GM21825 (cell line): ENCODE measurements around the gene VTCN1.

Experiments used
- ATAC-seq: cut with Tn5 transposase; IDR thresholded peaks from one replicate; pipeline ENCODE4 v1.9.1; 2021; ENCODE audit warnings: mild to moderate bottlenecking, moderate library complexity; ENCODE audit not compliant: unreplicated experiment

Gene VTCN1

DNA sequence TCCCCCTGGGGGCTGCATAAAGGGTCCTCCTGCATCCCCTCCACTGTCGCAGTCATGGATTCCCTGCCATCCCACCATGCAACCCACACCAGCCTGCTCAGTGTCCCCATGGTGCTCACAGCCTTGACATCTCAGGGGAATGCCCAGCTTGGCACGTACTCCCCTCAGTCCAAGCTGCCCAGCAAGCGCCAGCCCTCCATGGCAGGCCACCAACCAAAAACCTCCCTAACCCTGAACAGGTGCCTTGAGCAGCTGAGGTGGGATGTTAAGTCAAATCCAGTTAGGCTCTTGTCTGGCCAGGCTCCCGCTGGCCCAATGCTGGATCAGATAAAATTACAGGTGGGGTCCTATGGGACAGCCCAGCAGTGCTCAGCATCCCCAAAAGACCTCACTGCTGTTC is 341 bp downstream of the VTCN1 start:
- no peak for ATAC-seq

DNA sequence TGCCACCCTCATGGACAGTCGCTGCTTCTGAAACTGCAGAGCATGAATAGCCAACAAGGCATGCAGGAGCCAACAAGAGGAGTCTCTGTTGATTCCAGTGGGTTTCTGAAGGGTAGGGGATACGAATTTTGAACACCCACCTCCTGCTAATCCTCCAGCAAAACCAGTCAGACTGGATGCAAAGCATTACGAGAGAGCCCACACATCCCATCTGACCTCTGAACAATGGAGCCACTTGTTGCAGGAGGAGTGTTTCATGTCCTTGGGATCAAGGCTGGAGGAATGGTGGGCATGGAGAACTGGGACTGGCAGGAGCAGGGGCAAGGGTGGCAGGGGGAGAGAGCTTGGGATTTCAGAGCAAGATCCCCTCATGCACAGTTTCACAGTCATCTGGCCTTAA is 1.6 kb downstream of the VTCN1 start:
- no peak for ATAC-seq

- no peak for ATAC-seq
These were observed 2.1 kb downstream of the VTCN1 start for GRCh38 chr1:117208580-117208979.

- no peak for ATAC-seq
These were observed 5.4 kb downstream of the VTCN1 start for GRCh38 chr1:117205368-117205767.

DNA sequence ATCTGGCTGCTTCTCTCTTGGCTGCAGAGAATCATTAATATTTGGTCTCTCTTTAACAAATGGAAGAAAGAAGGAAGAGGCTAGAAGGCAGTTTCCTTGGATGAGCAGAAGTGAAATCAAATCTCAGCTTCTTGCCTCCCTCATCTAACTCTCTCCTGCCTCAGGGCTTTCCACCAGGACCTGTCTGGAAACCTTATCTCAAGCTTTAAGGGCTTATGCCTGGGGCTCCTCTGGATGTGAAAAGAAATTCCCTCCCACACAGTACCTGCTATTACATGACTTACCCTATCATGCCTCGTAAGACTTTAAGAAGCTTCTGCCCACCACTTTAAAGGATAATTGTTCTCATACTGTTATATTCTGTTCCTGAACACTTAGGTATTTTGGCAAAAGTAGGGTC is 8.9 kb downstream of the VTCN1 start:
- ATAC-seq: no peak

DNA sequence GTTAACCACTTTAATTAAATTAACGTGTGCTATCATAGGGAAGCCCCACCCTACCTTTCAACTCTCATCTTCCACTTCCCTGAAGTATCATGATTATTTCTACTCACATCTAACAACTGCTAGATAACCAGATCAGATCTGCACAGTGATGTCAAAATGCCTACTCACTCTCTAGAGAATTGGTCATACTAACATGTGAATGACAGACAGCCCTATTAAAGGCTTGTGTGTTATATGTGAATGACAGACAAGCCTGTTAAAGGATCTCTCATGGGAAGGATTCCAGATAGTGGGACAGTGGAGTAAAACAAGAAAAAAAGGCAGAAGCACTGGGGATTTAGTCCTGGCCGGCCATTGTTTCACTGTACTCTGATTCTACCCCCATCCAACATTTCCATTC is 12.6 kb downstream of the VTCN1 start:
- no peak for ATAC-seq

GRCh38 chr1:117189726-117190125 is 21.0 kb downstream of the VTCN1 start:
- ATAC-seq: no peak

GRCh38 chr1:117188816-117189437 is 21.8 kb downstream of the VTCN1 start:
- ATAC-seq: no peak

DNA sequence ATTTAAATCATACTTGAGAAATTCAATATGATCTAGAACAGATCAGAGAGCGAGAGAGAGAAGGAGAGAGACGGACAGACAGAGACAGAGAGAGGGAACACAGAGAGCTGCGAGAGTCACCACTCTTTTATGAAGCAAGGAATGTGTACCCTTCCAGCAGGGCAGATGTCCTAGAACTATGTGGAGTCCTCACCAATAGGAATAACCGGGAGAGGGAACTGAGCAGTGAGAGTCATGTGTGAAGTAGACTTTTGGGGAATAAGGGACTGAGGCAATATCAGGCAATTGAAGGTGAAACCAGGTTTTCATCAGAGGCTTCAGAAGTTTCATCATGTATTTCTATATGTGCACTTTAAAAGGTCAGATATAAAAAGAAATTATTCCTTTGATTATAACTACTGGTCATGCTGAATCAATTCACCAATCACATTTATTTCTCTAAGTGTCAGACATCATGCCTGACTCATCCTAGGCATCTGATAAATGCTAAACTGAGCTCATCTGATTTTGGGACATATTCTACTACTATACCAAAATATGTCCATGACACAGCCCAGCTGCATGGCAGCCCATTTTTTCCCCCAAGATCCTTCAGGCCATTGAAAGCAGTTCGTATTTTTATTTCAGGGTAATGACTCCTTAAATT is 22.4 kb downstream of the VTCN1 start:
- ATAC-seq: no peak

- ATAC-seq: no peak
These were observed 27.6 kb downstream of the VTCN1 start for GRCh38 chr1:117183112-117183511.

DNA sequence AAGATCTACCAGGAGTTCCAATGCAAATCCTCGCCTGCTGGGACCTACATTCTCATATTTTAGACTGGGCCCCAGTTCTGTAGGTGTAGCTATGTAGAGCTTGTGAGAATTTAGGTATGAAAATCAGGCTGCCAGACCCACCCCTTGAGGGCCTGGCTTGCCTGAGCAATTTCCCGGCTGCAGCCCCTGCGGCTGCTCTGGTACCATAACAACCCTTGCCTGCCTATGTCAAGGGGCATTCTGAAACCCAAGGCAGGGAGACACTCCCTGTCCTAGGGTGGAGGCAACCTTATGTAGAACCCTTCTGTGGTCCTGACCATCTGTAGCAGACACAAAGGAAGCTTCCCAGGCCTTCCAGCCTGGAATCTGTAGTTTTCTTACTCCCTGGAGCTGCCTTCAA is 28.4 kb downstream of the VTCN1 start:
- no peak for ATAC-seq

- no peak for ATAC-seq
These were observed 29.1 kb downstream of the VTCN1 start for GRCh38 chr1:117181630-117182041.

GRCh38 chr1:117180147-117180967 is 30.4 kb downstream of the VTCN1 start:
- ATAC-seq: no peak

DNA sequence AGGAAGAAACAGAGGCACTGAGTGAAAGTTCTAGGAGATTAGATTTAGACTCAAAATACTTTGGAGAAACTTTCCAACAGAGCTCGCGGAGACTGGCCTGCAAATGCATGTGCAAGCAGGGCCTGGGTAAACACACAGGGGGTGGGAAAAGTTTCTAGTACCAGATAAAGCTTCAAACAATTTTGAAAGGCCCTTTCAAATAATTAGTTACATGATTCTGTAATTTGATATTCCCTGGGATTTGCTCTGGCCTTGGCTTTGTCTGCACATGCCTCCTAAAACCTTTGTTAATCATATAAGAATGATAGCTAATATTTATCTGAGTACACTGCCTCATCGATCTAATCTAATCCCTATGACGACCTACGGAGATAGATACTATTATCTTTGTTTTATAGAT is 31.3 kb downstream of the VTCN1 start:
- no peak for ATAC-seq

DNA sequence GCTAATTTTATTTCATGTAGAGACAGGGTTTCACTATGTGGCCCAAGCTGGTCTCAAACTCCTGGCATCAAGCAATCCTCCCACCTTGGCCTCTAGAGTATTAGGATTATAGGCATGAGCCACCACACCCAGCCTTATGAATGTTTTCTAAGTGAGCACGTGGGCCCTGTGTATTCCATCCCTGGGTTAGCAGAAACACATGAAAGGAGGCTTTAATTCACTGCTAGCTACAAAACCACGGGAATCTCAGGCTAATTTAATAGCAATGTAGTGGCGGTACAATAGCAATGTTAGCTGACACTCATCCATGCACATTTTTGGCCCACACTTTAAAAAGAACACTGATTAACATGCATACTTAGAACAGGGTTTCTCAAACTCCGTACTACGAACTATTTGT is 32.0 kb downstream of the VTCN1 start:
- no peak for ATAC-seq

- no peak for ATAC-seq
These were observed 33.4 kb downstream of the VTCN1 start for GRCh38 chr1:117177376-117177775.

GRCh38 chr1:117176579-117176978 is 34.1 kb downstream of the VTCN1 start:
- no peak for ATAC-seq

DNA sequence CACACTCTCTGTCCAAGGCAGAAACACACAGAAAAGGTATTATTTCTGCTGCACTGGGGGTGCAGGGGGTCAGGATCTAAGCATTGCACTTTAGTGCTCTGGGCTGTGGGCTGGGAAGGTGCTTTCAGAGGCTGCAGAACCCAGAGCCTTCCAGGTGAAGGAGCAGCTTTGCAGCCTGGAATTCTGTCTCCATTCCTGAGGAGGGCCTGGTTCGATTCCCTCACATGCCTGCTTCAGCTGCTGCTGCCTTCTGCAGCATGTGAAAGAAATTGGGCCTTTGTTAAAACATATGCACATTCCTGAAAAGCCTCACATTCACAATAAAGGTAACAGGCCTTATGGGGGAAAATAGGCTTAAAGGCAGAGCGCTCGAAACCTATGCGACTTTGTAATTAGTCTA is 35.9 kb downstream of the VTCN1 start:
- ATAC-seq: no peak

DNA sequence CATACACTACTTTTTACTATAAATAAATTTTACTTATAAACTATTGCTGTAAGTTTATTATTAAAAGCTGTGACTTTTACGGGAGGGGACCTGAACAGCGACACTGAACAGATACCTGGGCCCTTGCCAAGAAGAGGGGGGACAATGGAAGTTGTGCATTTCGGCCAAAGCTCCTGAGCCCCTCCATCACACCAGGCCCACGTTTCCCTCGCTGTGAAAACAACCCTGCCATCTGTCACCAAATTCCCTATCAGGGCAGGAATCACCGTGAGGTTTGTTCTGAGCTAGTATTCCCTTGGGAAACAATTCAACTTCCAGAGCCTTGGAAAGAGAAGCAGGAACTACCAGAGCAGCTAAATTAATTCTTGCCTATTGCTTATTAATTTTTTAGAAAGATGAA is 37.0 kb downstream of the VTCN1 start:
- no peak for ATAC-seq

DNA sequence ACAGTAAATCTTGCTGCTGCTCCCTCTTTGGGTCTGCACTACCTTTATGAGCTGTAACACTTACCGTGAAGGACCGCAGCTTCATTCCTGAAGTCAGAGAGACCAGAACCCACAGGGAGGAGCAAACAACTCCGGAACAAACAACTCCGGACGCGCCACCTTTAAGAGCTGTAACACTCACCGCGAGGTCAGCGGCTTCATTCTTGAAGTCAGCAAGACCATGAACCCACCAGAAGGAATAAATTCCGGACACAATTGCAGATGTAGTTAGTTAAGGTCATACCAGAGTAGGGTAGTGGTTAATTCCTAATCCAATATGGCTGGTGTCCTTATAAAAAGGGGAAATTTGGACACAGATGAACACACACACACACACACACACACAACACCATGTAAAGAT is 37.7 kb downstream of the VTCN1 start:
- ATAC-seq: no peak

GRCh38 chr1:117171900-117172511 is 38.7 kb downstream of the VTCN1 start:
- no peak for ATAC-seq
